ENCODE results near the gene SEC23B.

SEC23B gene

GRCh38 chr20:18527339-18527738 lies 19.6 kb downstream of the SEC23B start:
- no peak for DNase-seq

GRCh38 chr20:18527836-18528235 lies 20.1 kb downstream of the SEC23B start:
- no peak for DNase-seq

GRCh38 chr20:18529041-18529440 lies 21.3 kb downstream of the SEC23B start:
- DNase-seq = no peak

GRCh38 chr20:18532626-18533025 lies 24.9 kb downstream of the SEC23B start:
- no peak for DNase-seq

- no peak for DNase-seq
Observed at GRCh38 chr20:18533491-18533890, 25.8 kb downstream of the SEC23B start.

- no peak for DNase-seq
Observed at GRCh38 chr20:18533978-18534644, 26.4 kb downstream of the SEC23B start.

GRCh38 chr20:18537651-18538050 lies 29.9 kb downstream of the SEC23B start:
- no peak for DNase-seq

GRCh38 chr20:18541741-18542140 lies 34.0 kb downstream of the SEC23B start:
- DNase-seq = no peak

- DNase-seq = no peak
Observed at GRCh38 chr20:18543216-18543615, 35.5 kb downstream of the SEC23B start.

GRCh38 chr20:18543932-18544331 lies 36.2 kb downstream of the SEC23B start:
- DNase-seq = no peak

- DNase-seq = no peak
Observed at GRCh38 chr20:18545566-18545965, 37.8 kb downstream of the SEC23B start.

- DNase-seq = no peak
Observed at GRCh38 chr20:18548465-18548864, 40.7 kb downstream of the SEC23B start.

- no peak for DNase-seq
Observed at GRCh38 chr20:18553746-18554145, 46.0 kb downstream of the SEC23B start.

- peak; percentile 98 for DNase-seq
Observed at GRCh38 chr20:18566892-18567738, 59.4 kb downstream of the SEC23B start, which contains the start of gene SMIM26. Gene SMIM26 (plus strand): TSS chr20:18567432. CDS start chr20:18567479, 47 bp downstream.

- DNase-seq = no peak
Observed at GRCh38 chr20:18567739-18568091, 60.0 kb downstream of the SEC23B start.

GRCh38 chr20:18571009-18571408 lies 63.3 kb downstream of the SEC23B start:
- no peak for DNase-seq

GRCh38 chr20:18571578-18571977 lies 63.8 kb downstream of the SEC23B start:
- DNase-seq = no peak

GRCh38 chr20:18577942-18578341 lies 70.2 kb downstream of the SEC23B start:
- no peak for DNase-seq

- peak; percentile 50 for DNase-seq
Observed at GRCh38 chr20:18578581-18578980, 70.8 kb downstream of the SEC23B start.

GRCh38 chr20:18580012-18580411 lies 72.3 kb downstream of the SEC23B start:
- no peak for DNase-seq

GRCh38 chr20:18585134-18585533 lies 77.4 kb downstream of the SEC23B start:
- DNase-seq = no peak

- DNase-seq = peak; percentile 96
Observed at GRCh38 chr20:18587665-18588573, 80.2 kb downstream of the SEC23B start, which contains the start of gene DTD1. Gene DTD1 (plus strand): TSS chr20:18588054. CDS start chr20:18588073, 19 bp downstream.

GRCh38 chr20:18588574-18588933 lies 80.8 kb downstream of the SEC23B start:
- peak; percentile 44 for DNase-seq

Data from hematopoietic multipotent progenitor cell treated with erythropoietin and hydrocortisone succinate and interleukin-3 and kit ligand, for 4 days (in vitro differentiated cells).